MCF 10A (cell line): ENCODE measurements around the gene IL20RA. TPM values are rescaled to one million over a fixed set of nuclear protein-coding genes. Genes with fewer than 3 reads are reported as not detected.

ENCODE experiments used
- BruUV-seq: library from RNA; stranded (reverse); fragments of 400-500 nt; replicated peaks from 2 replicates; lab custom pipeline; 2021; lab: Mats Ljungman, UMichigan
- CTCF ChIA-PET: fragments of 300-600 bp; sonication (Branson Sonifier 250); formaldehyde crosslinking; extraction: SDS; loops from one replicate; lab custom pipeline; 2021; ENCODE audit warnings: antibody characterized with exemption, inconsistent platforms; lab: Yijun Ruan, JAX
- POLR2A ChIA-PET: fragments of 300-600, 350-650 bp; sonication (Branson Sonifier 250); formaldehyde crosslinking; extraction: SDS; loops from one replicate; lab custom pipeline; 2020; ENCODE audit warnings: antibody characterized with exemption, inconsistent platforms; lab: Yijun Ruan, JAX
- DNase-seq: peaks from one replicate; pipeline ENCODE4 v3.0.0-alpha.2; 2018; ENCODE audit not compliant: unreplicated experiment
- H3K27ac Mint-ChIP-seq: one replicate; pipeline ENCODE4 v1.8.0; 2022; ENCODE audit warnings: mild to moderate bottlenecking, low read depth, mixed read lengths; ENCODE audit not compliant: unreplicated experiment
- H3K27me3 Mint-ChIP-seq: one replicate; pipeline ENCODE4 v1.8.0; 2022; ENCODE audit warnings: mixed read lengths; ENCODE audit not compliant: insufficient read depth, unreplicated experiment
- H3K36me3 Mint-ChIP-seq: one replicate; pipeline ENCODE4 v1.8.0; 2022; ENCODE audit warnings: mild to moderate bottlenecking, moderate library complexity, mixed read lengths; ENCODE audit not compliant: insufficient read depth, unreplicated experiment
- H3K4me1 Mint-ChIP-seq: one replicate; pipeline ENCODE4 v1.8.0; 2022; ENCODE audit warnings: mixed read lengths; ENCODE audit not compliant: insufficient read depth, unreplicated experiment
- H3K4me3 Mint-ChIP-seq: one replicate; pipeline ENCODE4 v1.8.0; 2022; ENCODE audit warnings: mild to moderate bottlenecking, moderate library complexity, mixed read lengths; ENCODE audit not compliant: unreplicated experiment
- H3K9me3 Mint-ChIP-seq: one replicate; pipeline ENCODE4 v1.8.0; 2022; ENCODE audit warnings: mixed read lengths; ENCODE audit not compliant: unreplicated experiment
- CTCF ChIP-seq: fragments of 200-600 bp; IDR thresholded peaks from one replicate; pipeline ENCODE4 v1.8.0; 2022; ENCODE audit warnings: antibody characterized with exemption, mild to moderate bottlenecking; ENCODE audit not compliant: unreplicated experiment
- intact Hi-C: fragments of 100-400 bp; cut with micrococcal nuclease; formaldehyde crosslinking; loops from 2 replicates; pipeline ENCODE4 v1.14.1; 2022
- total RNA-seq: library from RNA; stranded (reverse); gene quantifications from 2 replicates; pipeline ENCODE4 v1.2.3, GENCODE V29; 2022

Gene IL20RA
- total RNA-seq, 1 experiment from 2014 or later: 0.23 TPM

GRCh38 chr6:137024237-137024990 lies 20.4 kb downstream of the IL20RA start:
- Mint-ChIP-seq H3K27me3 (no peaks in the 10 kb centered on the region), H3K36me3 (no peaks in the 10 kb centered on the region), H3K4me3 (peak overlapping the region; percentile 39), H3K4me1 (peaks cover 25% of the 10 kb centered on the region), H3K9me3 (no peaks in the 10 kb centered on the region), H3K27ac (peak overlapping the region; percentile 59)
- BruUV-seq: no TSS peak
- ChIA-PET CTCF (interaction anchor here (1.0 kb wide), 1 partner anchor 19 kb away, joined by 3 read pairs; no protein-coding TSS in a partner anchor), POLR2A (interaction anchor here (0.8 to 1.9 kb wide), 3 partner anchors 12 to 215 kb away, joined by 3 to 6 read pairs (median 4); no protein-coding TSS in a partner anchor)
- intact Hi-C loops: no loop called here
- DNase-seq: no peak
- TF ChIP-seq CTCF: no peak

- no peak overlapping the region for H3K4me3 Mint-ChIP-seq
- no peak for DNase-seq
- no peak overlapping the region for H3K27ac Mint-ChIP-seq
- no TSS peak for BruUV-seq
- no peak for TF ChIP-seq CTCF
- intact Hi-C loops: no loop called here
- peaks cover 16% of the 10 kb centered on the region for H3K4me1 Mint-ChIP-seq
- ChIA-PET CTCF (interaction anchor here (1.2 kb wide), 1 partner anchor 52 kb away, joined by 3 read pairs; no protein-coding TSS in a partner anchor), POLR2A (interaction anchor here (0.6 to 1.4 kb wide), 4 partner anchors 16 to 229 kb away, joined by 3 to 6 read pairs (median 4); partner anchors contain the start of gene MAP3K5)
- H3K36me3 Mint-ChIP-seq: no peaks in the 10 kb centered on the region
- no peaks in the 10 kb centered on the region for H3K27me3 Mint-ChIP-seq
- H3K9me3 Mint-ChIP-seq: no peaks in the 10 kb centered on the region
Observed at GRCh38 chr6:137020776-137021175, 24.0 kb downstream of the IL20RA start.

DNA sequence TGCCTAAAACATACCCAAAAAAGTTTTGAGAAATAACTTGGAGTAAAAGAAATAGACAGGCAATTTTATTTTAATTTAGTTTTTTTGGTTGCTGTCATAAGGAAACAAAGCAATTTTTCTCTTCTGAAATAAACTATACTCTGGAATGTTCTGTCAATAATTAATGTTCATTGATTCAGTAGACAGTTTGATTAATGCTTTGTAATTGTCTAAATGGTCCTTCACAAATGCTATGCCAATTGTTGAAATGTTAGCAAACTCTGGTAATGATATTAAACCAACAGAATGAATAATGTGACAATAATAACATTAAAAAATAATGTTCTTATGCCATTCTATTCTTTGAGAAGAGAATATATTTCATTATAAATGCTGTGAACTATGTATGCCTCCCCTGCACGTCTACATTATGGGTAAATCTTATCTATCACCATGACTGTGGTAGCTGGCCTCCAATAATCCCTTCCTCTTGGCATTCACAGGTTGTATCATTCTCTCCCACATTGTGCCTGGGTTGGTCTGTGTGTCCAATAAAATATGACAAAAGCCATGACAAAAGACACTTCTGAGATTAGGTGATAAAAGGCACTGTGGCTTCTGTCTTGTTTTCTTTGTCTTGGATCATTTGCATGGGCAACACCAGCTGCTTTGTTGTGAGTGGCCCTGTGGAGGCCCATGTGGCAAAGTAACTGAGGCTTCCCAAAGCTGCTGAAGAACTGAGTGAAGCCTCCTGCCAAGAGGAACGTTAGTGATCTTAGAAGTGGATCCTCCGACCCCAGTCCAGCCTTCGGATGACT lies 25.1 kb downstream of the IL20RA start:
- no peak overlapping the region for H3K4me3 Mint-ChIP-seq
- intact Hi-C loops: no loop called here
- no TSS peak for BruUV-seq
- H3K4me1 Mint-ChIP-seq: peaks cover 10% of the 10 kb centered on the region
- CTCF ChIA-PET: interaction anchor here (0.7 to 1.2 kb wide), 3 partner anchors 35 to 375 kb away, joined by 3 read pairs; no protein-coding TSS in a partner anchor
- H3K9me3 Mint-ChIP-seq: no peaks in the 10 kb centered on the region
- no peak for DNase-seq
- H3K27ac Mint-ChIP-seq: no peak overlapping the region
- no peaks in the 10 kb centered on the region for H3K27me3 Mint-ChIP-seq
- POLR2A ChIA-PET: interaction anchor here (1.1 to 1.8 kb wide), 3 partner anchors 17 to 228 kb away, joined by 4 to 6 read pairs (median 5); partner anchors contain the start of genes IL20RA and MAP3K5
- H3K36me3 Mint-ChIP-seq: no peaks in the 10 kb centered on the region
- no peak for TF ChIP-seq CTCF
